D721Med (cell line): ENCODE data around the gene COMMD7.
"Not testable (repeated sequence)": the region's sequence is repeated elsewhere in the genome, so short reads cannot be mapped to it uniquely, and the experiment has no call there.

Experiments
- DNase-seq: peaks from one replicate; pipeline ENCODE4 v3.0.0; 2011; ENCODE audit warnings: low spot score; ENCODE audit not compliant: insufficient read length
- FAIRE-seq: peaks from 2 replicates; lab custom pipeline; 2011; peaks lifted over from hg19 to GRCh38; lab: Jason Lieb, UNC
- TF ChIP-seq, protein P1 (sequence below): IDR thresholded peaks from 2 replicates; pipeline ENCODE4 v1.5.1; 2012; ENCODE audit warnings: mild to moderate bottlenecking, control low read depth; ENCODE audit not compliant: insufficient read depth; ENCODE audit errors: missing control alignments

The COMMD7 gene

GRCh38 chr20:32707691-32708581, 35.3 kb downstream of the COMMD7 start:
- TF ChIP-seq, protein P1, sequence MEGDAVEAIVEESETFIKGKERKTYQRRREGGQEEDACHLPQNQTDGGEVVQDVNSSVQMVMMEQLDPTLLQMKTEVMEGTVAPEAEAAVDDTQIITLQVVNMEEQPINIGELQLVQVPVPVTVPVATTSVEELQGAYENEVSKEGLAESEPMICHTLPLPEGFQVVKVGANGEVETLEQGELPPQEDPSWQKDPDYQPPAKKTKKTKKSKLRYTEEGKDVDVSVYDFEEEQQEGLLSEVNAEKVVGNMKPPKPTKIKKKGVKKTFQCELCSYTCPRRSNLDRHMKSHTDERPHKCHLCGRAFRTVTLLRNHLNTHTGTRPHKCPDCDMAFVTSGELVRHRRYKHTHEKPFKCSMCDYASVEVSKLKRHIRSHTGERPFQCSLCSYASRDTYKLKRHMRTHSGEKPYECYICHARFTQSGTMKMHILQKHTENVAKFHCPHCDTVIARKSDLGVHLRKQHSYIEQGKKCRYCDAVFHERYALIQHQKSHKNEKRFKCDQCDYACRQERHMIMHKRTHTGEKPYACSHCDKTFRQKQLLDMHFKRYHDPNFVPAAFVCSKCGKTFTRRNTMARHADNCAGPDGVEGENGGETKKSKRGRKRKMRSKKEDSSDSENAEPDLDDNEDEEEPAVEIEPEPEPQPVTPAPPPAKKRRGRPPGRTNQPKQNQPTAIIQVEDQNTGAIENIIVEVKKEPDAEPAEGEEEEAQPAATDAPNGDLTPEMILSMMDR, result no peak
- DNase-seq, result no peak
- no peak for FAIRE-seq

DNA sequence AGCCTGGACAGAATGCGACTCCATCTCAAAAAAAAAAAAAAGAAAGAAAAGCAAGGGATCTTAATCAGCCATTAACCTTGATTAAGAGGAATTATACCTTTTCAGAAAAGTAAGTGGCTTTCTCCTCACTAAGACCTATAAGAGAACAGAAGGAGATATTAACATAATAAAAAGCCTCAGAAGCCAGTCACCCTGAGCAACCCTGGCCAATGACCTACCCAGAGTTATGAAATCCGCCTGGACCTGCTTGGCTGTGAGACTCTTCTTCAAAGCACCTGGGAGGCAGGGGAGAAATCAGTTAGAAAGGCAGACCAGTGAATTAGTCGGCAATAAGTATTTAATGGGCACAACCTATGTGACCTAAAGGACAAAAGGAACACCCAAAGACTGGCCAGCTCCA, 36.8 kb downstream of the COMMD7 start:
- DNase-seq (peak; percentile 41), FAIRE-seq (no peak)
- TF ChIP-seq, protein P1, result no peak

DNA sequence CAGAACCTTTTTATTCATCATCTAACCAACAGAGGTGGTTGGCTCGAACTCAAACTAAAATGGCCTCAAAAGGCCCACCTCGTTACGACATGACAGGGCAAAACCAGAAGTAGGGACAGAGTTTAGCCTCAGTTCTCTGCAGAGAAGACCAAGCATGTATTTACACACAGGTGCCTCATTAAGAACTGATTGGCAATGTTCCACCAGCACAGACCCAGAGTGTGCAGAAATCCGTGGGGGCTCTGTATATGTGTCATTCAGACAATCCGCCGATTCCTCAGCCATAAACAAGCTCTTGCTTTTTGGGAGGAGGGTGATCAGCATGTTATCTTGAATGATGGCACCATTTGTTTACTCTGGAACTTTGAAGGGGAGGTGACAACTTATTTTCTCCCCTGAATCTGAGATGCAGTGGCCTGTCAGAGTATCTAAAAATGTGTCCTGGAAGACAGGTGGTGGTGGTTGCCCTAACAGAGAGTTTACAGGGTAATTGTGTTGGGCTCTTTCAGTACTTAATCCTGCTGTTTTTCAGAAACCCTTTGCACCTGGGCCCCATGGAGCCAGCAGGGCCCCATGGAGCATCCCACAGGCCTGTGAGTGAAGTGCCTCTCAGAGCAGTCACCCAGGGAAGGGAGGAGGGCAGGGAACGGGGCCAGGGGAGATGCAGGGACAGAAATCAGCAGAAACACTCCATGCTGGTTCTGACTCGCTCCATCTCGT, 40.4 kb downstream of the COMMD7 start:
- FAIRE-seq, result no peak
- no peak for DNase-seq
- TF ChIP-seq, protein P1, result no peak

DNA sequence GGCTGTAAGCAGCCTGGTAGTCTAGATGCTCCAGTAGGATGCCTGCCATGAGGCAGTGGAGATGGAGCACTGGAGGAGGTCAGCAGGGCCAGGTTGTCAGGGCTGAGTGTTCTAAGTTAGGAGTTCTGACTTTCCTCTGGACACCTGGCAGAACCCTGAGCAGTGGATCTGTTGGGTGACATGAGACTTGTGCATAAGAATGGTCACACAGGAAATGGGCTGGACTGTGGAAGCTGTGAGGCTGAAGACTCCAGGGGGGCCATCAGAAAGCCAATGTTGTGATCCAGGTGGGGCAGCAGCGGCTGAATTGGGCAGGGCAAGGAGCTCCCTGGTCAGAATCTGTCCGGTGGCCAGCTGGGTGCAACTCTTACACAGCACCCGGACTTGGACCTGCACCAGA, 45.7 kb downstream of the COMMD7 start:
- DNase-seq (no peak), FAIRE-seq (no peak)
- TF ChIP-seq, protein P1, result no peak

- DNase-seq (no peak), FAIRE-seq (no peak)
- TF ChIP-seq, protein P1, result no peak
Observed at GRCh38 chr20:32695089-32695488, 48.2 kb downstream of the COMMD7 start.

DNA sequence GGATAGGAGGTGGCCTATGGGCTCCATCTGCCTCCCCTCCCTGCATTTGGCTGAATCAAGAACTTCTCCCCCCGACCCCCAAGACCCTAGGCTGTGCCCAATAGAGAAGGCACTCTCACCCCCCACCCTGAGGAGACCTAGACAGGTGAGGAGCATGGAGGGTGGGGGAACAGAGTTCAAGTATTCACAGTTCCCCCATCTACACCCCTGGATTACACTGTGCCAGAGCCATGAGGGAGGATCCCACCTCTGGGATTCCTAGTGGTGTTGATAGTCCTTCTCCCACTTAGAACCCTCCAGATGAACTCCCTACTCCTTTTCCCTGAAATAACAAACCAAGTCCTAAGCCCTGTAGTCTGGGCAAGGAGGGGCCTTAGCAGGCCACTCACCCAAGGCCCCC, 54.3 kb downstream of the COMMD7 start:
- DNase-seq, FAIRE-seq: not testable (repeated sequence)

- FAIRE-seq (no peak), DNase-seq (no peak)
- TF ChIP-seq, protein P1, result no peak
Observed at GRCh38 chr20:32687180-32687532, 56.1 kb downstream of the COMMD7 start.
